ENCODE data around the gene TCP11. TPM values are rescaled to one million over a fixed set of nuclear protein-coding genes. Genes with fewer than 3 reads are reported as not detected.

TCP11 gene
- total and polyA plus RNA-seq, 2 of the 13 experiments (the other 11 are each of a cell fraction or from before 2014, with no cell fraction given): 0.04 TPM; not detected in 1

DNA sequence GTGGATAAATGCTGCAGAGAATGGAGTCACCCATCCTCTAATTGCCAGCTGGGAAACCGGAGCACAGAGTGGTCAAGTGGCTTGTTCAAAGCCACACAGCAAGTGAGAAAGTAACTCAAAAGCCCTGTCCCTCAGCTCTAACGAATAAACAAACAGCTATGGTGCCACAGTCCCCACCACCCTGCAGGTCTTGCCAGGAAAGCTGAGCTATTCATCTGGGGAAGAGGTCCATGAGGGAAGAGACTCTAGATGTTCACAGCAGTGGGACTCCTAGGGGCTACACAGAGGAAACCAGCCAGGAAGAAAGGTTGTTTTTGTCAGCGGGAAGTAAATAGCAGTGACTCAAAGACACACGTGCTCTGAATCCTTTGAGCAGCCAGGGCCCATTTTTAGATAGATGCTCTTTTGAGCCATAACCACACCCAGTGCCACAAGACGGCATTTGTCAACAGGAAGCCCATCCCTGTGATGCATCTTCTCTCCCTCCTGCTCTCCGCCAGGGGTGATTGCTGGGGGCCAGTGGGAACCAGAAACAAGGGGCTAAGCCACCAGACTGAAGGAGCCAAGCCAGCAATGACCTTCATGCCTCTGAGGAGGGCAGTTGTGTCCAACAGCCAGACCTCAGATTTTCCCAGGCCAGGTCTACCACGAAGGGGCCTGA lies 32.4 kb upstream of the TCP11 start:
- Histone ChIP-seq H3K4me3 (replicated peaks in 1 of 3; ENCODE audit: insufficient read depth in 1 of 3, low read depth in 2 of 3, low read length in 3 of 3) (no peak overlapping the region), H4K20me1 (ENCODE audit: insufficient read depth, low read length) (no peaks in the 10 kb centered on the region), H2AFZ (ENCODE audit: low read length) (no peak overlapping the region), H3K4me1 (ENCODE audit: insufficient read depth, low read length) (no peaks in the 10 kb centered on the region), H3K27me3 (ENCODE audit: control insufficient read depth in 1 of 2, insufficient read depth in 2 of 2, low read length in 2 of 2) (peaks cover 0 to 7% of the 10 kb centered on the region in 2 experiments; a peak in 1 of 5 replicates), H3K4me2 (ENCODE audit: low read depth, low read length) (no peak overlapping the region), H3K9me3 (ENCODE audit: low read length) (0 out of 2 replicates have a peak, but pooled peaks cover 4% of the 10 kb centered on the region), H3K27ac (ENCODE audit: extremely low read length, insufficient read depth, low read length) (no peak overlapping the region), H3K79me2 (ENCODE audit: insufficient read depth, low read length) (no peaks in the 10 kb centered on the region), H3K9ac (ENCODE audit: insufficient read depth, low read depth, low read length) (no peak overlapping the region), H3K36me3 (replicated peaks in 1 of 2; ENCODE audit: control insufficient read depth in 1 of 2, insufficient read depth in 2 of 2, low read length in 2 of 2) (no peaks in the 10 kb centered on the region)
- FAIRE-seq: no peak
- WGBS (ENCODE audit: low lambda C conversion rate): 17% methylated on average over 7 of the region's 7 CpGs
- ATAC-seq: no peak
- in situ Hi-C loops (cut with HindIII; ENCODE audit: extremely low pct_ligation_motif_present, low pct_unique_long_range_greater_than_20kb): no loop called here
- no TSS peak for BruUV-seq (replicated peaks)
- ChIA-PET CTCF (ENCODE audit: low intra/inter-chr PET ratio, low total read pairs) (no interaction called here), POLR2A (no interaction called here)
- TF ChIP-seq NFE2L1 (CRISPR knock-in tag; IDR thresholded peaks at IDR 0.05; ENCODE audit: borderline replicate concordance): no peak
- TF ChIP-seq FOXA1 (IDR thresholded peaks at IDR 0.05): no peak
- 0 out of 2 replicates have a peak, but pooled peaks have one; percentile 10 for TF ChIP-seq FOXA1 (CRISPR knock-in tag; IDR thresholded peaks at IDR 0.05)
- no peak for TF ChIP-seq TCF7 (IDR thresholded peaks at IDR 0.05; ENCODE audit: low read depth)
- TF ChIP-seq SYNCRIP (IDR thresholded peaks at IDR 0.05; ENCODE audit: insufficient read depth, low read depth, low read length): no peak
- 0 out of 2 replicates have a peak, but pooled peaks have one; percentile 2 for TF ChIP-seq MYC (CRISPR knock-in tag; IDR thresholded peaks at IDR 0.05; ENCODE audit: borderline replicate concordance)
- no peak for TF ChIP-seq NFIB (CRISPR knock-in tag; IDR thresholded peaks at IDR 0.05; ENCODE audit: borderline replicate concordance)
- TF ChIP-seq RELA (CRISPR knock-in tag; IDR thresholded peaks at IDR 0.05): no peak
- no peak for TF ChIP-seq PAWR (CRISPR knock-in tag; IDR thresholded peaks at IDR 0.05; ENCODE audit: borderline replicate concordance)
- TF ChIP-seq ZNF768 (CRISPR knock-in tag; IDR thresholded peaks at IDR 0.05): peak; percentile 88
- no peak for TF ChIP-seq ATF7-NPFF (CRISPR knock-in tag; IDR thresholded peaks at IDR 0.05; ENCODE audit: low read depth)
- TF ChIP-seq MAF1 (CRISPR knock-in tag; IDR thresholded peaks at IDR 0.05; ENCODE audit: borderline replicate concordance): no peak
- TF ChIP-seq ZNF678 (CRISPR knock-in tag; IDR thresholded peaks at IDR 0.05): no peak
- no peak for TF ChIP-seq RCOR2 (CRISPR knock-in tag; IDR thresholded peaks at IDR 0.05)
- TF ChIP-seq SMARCE1 (IDR thresholded peaks at IDR 0.05; ENCODE audit: borderline replicate concordance): no peak
- no peak for TF ChIP-seq REL (CRISPR knock-in tag; conservative IDR thresholded peaks at IDR 0.05)
- no peak for DNase-seq (ENCODE audit: low spot score)
- intact Hi-C loops (cut with micrococcal nuclease; ENCODE audit: unreplicated experiment): no loop called here

Data from HepG2 (cell line).